Smooth muscle cell (in vitro differentiated cells): Measurements from ENCODE around the gene TGFB1. TPM values are rescaled to one million over a fixed set of nuclear protein-coding genes. Genes with fewer than 3 reads are reported as not detected.
"Not testable (repeated sequence)": the region's sequence is repeated elsewhere in the genome, so short reads cannot be mapped to it uniquely, and the experiment has no call there.

Experiments
- DNase-seq: peaks from one replicate; lab custom pipeline; 2025; ENCODE audit not compliant: unreplicated experiment; lab: John Stamatoyannopoulos, UW
- H2AFZ ChIP-seq: fragments of 200-600 bp; sonication (generic); 2 replicates; pipeline ENCODE4 v1.6.0; 2016; ENCODE audit warnings: antibody characterized with exemption, low read depth, mild to moderate bottlenecking
- H3F3A ChIP-seq: fragments of 200-600 bp; sonication (generic); 2 replicates; pipeline ENCODE4 v1.6.0; 2017; ENCODE audit warnings: antibody characterized with exemption, low read depth
- H3K27ac ChIP-seq: fragments of 200-600 bp; sonication (generic); 2 replicates; pipeline ENCODE4 v1.5.1; 2016; ENCODE audit warnings: low read depth, mild to moderate bottlenecking
- H3K27me3 ChIP-seq: fragments of 200-600 bp; sonication (generic); 2 replicates; pipeline ENCODE4 v1.6.1; 2016; ENCODE audit warnings: low read depth, mild to moderate bottlenecking
- H3K36me3 ChIP-seq: fragments of 200-600 bp; sonication (generic); 2 replicates; pipeline ENCODE4 v1.5.1; 2016; ENCODE audit warnings: low read depth
- H3K4me1 ChIP-seq: fragments of 200-600 bp; sonication (generic); 2 replicates; pipeline ENCODE4 v1.5.1; 2016; ENCODE audit warnings: low read depth
- H3K4me2 ChIP-seq: fragments of 200-600 bp; sonication (generic); 2 replicates; pipeline ENCODE4 v1.6.0; 2016; ENCODE audit warnings: mild to moderate bottlenecking
- H3K4me3 ChIP-seq: fragments of 200-600 bp; sonication (generic); 2 replicates; pipeline ENCODE4 v1.5.1; 2016; ENCODE audit warnings: mild to moderate bottlenecking
- H3K79me2 ChIP-seq: fragments of 200-600 bp; sonication (generic); 2 replicates; pipeline ENCODE4 v1.6.0; 2016; ENCODE audit warnings: low read depth, mild to moderate bottlenecking
- H3K9ac ChIP-seq: fragments of 200-600 bp; sonication (generic); 2 replicates; pipeline ENCODE4 v1.6.0; 2016; ENCODE audit warnings: low read depth
- H3K9me3 ChIP-seq: fragments of 200-600 bp; sonication (generic); replicated peaks from 2 replicates; pipeline ENCODE4 v1.5.1; 2016; ENCODE audit warnings: low read depth
- H4K20me1 ChIP-seq: fragments of 200-600 bp; sonication (generic); 2 replicates; pipeline ENCODE4 v1.6.0; 2016; ENCODE audit warnings: low read depth
- WGBS: methylation state at CpG from one replicate; pipeline ENCODE4 v1.1.7; 2016; ENCODE audit warnings: low lambda C conversion rate; 5-methylcytosine and 5-hydroxymethylcytosine counted together
- polyA plus RNA-seq: library from polyadenylated mRNA; unstranded; fragments of >200 nt; fragmentation: Nextera tagmentation; extraction: Ambion mirVana; gene quantifications from 2 replicates; pipeline ENCODE4 v1.2.1, GENCODE V29; 2016
- total RNA-seq: library from RNA; depleted of rRNA; stranded (reverse); fragments of >200 nt; gene quantifications from 2 replicates; pipeline ENCODE4 v1.2.3, GENCODE V29; 2014
- TF ChIP-seq, protein P1 (sequence below): fragments of 200-600 bp; sonication (generic); IDR thresholded peaks from 2 replicates; pipeline ENCODE4 v1.5.1; 2017; ENCODE audit warnings: borderline replicate concordance, mild to moderate bottlenecking, antibody characterized with exemption; ENCODE audit not compliant: insufficient read depth, poor library complexity, severe bottlenecking

TGFB1 gene
- total and polyA plus RNA-seq, 2 experiments from 2014 or later: 51.7 to 199 TPM

GRCh38 chr19:41391618-41392017 lies 37.9 kb upstream of the TGFB1 start:
- no peak overlapping the region for H2AFZ ChIP-seq
- no peak overlapping the region for H3K4me2 ChIP-seq
- 98% methylated on average over 11 of the region's 11 CpGs for WGBS
- H3K36me3 ChIP-seq: no peaks in the 10 kb centered on the region
- no peak for DNase-seq
- no peaks in the 10 kb centered on the region for H3K79me2 ChIP-seq
- no peak overlapping the region for H3K9ac ChIP-seq
- no peak overlapping the region for H3K27ac ChIP-seq
- no peaks in the 10 kb centered on the region for H3F3A ChIP-seq
- no peaks in the 10 kb centered on the region for H4K20me1 ChIP-seq
- no peaks in the 10 kb centered on the region for H3K27me3 ChIP-seq
- TF ChIP-seq, protein P1, sequence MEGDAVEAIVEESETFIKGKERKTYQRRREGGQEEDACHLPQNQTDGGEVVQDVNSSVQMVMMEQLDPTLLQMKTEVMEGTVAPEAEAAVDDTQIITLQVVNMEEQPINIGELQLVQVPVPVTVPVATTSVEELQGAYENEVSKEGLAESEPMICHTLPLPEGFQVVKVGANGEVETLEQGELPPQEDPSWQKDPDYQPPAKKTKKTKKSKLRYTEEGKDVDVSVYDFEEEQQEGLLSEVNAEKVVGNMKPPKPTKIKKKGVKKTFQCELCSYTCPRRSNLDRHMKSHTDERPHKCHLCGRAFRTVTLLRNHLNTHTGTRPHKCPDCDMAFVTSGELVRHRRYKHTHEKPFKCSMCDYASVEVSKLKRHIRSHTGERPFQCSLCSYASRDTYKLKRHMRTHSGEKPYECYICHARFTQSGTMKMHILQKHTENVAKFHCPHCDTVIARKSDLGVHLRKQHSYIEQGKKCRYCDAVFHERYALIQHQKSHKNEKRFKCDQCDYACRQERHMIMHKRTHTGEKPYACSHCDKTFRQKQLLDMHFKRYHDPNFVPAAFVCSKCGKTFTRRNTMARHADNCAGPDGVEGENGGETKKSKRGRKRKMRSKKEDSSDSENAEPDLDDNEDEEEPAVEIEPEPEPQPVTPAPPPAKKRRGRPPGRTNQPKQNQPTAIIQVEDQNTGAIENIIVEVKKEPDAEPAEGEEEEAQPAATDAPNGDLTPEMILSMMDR: no peak
- H3K4me1 ChIP-seq: peaks cover 4% of the 10 kb centered on the region
- H3K4me3 ChIP-seq: no peak overlapping the region
- no peaks in the 10 kb centered on the region for H3K9me3 ChIP-seq

- no peak overlapping the region for H2AFZ ChIP-seq
- H3K27ac ChIP-seq: no peak overlapping the region
- no peaks in the 10 kb centered on the region for H4K20me1 ChIP-seq
- H3K4me1 ChIP-seq: no peaks in the 10 kb centered on the region
- H3K4me2 ChIP-seq: no peak overlapping the region
- 86% methylated on average over 13 of the region's 13 CpGs for WGBS
- no peaks in the 10 kb centered on the region for H3F3A ChIP-seq
- no peak overlapping the region for H3K9ac ChIP-seq
- no peaks in the 10 kb centered on the region for H3K79me2 ChIP-seq
- no peaks in the 10 kb centered on the region for H3K27me3 ChIP-seq
- H3K4me3 ChIP-seq: no peak overlapping the region
- TF ChIP-seq, protein P1: no peak
- DNase-seq: no peak
- H3K9me3 ChIP-seq: no peaks in the 10 kb centered on the region
- no peaks in the 10 kb centered on the region for H3K36me3 ChIP-seq
Observed at GRCh38 chr19:41386442-41386841, 32.7 kb upstream of the TGFB1 start.

- H3K4me2 ChIP-seq: no peak overlapping the region
- WGBS: 88% methylated on average over 5 of the region's 5 CpGs
- no peak for DNase-seq
- no peaks in the 10 kb centered on the region for H3K27me3 ChIP-seq
- TF ChIP-seq, protein P1: no peak
- no peak overlapping the region for H3K9ac ChIP-seq
- no peak overlapping the region for H3K4me3 ChIP-seq
- H3K36me3 ChIP-seq: no peaks in the 10 kb centered on the region
- H2AFZ ChIP-seq: no peak overlapping the region
- no peaks in the 10 kb centered on the region for H3K4me1 ChIP-seq
- no peaks in the 10 kb centered on the region for H3K9me3 ChIP-seq
- no peak overlapping the region for H3K27ac ChIP-seq
- H3F3A ChIP-seq: peaks cover 6% of the 10 kb centered on the region
- H3K79me2 ChIP-seq: no peaks in the 10 kb centered on the region
- H4K20me1 ChIP-seq: no peaks in the 10 kb centered on the region
Observed at GRCh38 chr19:41384351-41384750, 30.6 kb upstream of the TGFB1 start.

- not testable (repeated sequence) for H2AFZ ChIP-seq, DNase-seq, H4K20me1 ChIP-seq, H3K4me1 ChIP-seq, H3F3A ChIP-seq, H3K27me3 ChIP-seq, H3K27ac ChIP-seq, H3K9me3 ChIP-seq, H3K36me3 ChIP-seq, H3K4me2 ChIP-seq, H3K4me3 ChIP-seq, H3K9ac ChIP-seq, H3K79me2 ChIP-seq
- over 99% methylated on average over 8 of the region's 8 CpGs for WGBS
Observed at GRCh38 chr19:41381536-41381935, 27.8 kb upstream of the TGFB1 start.
